ENCODE results near the gene PXYLP1.

DNA sequence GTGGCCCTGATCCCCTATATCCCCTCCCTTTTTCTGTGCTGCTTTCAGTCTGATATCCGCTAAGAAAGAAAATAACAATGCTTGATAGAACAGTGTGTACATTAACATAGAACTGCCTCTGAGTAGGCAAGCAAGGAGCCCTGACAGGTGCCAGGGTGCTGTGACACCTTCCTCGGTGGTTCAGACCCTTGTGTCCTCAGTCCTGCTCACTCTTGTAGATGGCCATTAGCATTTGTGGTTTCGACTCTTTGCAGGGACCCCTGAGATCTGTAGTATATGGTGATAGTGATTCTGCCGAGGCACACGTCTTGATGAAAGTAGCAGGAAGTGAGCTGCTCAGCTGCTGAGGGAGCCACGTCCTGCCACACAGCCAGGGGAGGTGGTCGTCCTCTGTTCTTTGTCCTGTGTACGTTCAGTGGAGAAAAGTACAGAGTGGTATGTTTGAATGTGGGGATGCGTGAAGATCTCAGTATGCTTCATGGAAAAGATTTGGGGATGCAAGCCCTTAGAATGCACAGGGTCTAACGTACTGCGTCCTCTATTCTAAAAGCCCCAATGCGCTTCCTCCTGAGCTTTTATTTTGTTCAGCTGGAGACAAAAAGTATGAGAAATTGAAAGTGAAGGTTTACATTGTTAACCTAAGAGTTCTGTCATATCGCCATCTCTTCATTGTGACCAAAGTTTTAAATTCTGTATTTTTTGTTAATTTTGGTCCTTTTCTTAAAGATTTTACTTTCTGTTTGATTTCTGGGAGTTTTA lies 35.4 kb downstream of the PXYLP1 start:
- TF ChIP-seq, protein P1, sequence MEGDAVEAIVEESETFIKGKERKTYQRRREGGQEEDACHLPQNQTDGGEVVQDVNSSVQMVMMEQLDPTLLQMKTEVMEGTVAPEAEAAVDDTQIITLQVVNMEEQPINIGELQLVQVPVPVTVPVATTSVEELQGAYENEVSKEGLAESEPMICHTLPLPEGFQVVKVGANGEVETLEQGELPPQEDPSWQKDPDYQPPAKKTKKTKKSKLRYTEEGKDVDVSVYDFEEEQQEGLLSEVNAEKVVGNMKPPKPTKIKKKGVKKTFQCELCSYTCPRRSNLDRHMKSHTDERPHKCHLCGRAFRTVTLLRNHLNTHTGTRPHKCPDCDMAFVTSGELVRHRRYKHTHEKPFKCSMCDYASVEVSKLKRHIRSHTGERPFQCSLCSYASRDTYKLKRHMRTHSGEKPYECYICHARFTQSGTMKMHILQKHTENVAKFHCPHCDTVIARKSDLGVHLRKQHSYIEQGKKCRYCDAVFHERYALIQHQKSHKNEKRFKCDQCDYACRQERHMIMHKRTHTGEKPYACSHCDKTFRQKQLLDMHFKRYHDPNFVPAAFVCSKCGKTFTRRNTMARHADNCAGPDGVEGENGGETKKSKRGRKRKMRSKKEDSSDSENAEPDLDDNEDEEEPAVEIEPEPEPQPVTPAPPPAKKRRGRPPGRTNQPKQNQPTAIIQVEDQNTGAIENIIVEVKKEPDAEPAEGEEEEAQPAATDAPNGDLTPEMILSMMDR (IDR thresholded peaks at IDR 0.05) = no peak
- TF ChIP-seq POLR2A (IDR thresholded peaks at IDR 0.05) = no peak

All from sigmoid colon (tissue), 3 donors.